Mucosa of stomach (tissue), 1 donor: ENCODE measurements around the gene SLC43A3.

Experiments
- H3K27me3 ChIP-seq: one replicate; pipeline ENCODE4 v1.7.0; 2013; ENCODE audit warnings: mild to moderate bottlenecking, low read length; ENCODE audit not compliant: control insufficient read depth, insufficient read depth
- H3K36me3 ChIP-seq: one replicate; pipeline ENCODE4 v1.7.0; 2013; ENCODE audit warnings: low read length; ENCODE audit not compliant: control insufficient read depth, insufficient read depth
- H3K4me1 ChIP-seq: one replicate; pipeline ENCODE4 v1.7.0; 2013; ENCODE audit warnings: mild to moderate bottlenecking, low read length; ENCODE audit not compliant: control insufficient read depth, insufficient read depth
- H3K4me3 ChIP-seq: one replicate; pipeline ENCODE4 v1.7.0; 2013; ENCODE audit warnings: low read length
- H3K9ac ChIP-seq: one replicate; pipeline ENCODE4 v1.7.0; 2013; ENCODE audit warnings: mild to moderate bottlenecking, low read length, moderate library complexity
- H3K9me3 ChIP-seq: one replicate; pipeline ENCODE4 v1.7.0; 2013; ENCODE audit warnings: mild to moderate bottlenecking, low read length, moderate library complexity; ENCODE audit not compliant: control insufficient read depth
- donor health status: Pancreatic carcinoma.

Gene SLC43A3

DNA sequence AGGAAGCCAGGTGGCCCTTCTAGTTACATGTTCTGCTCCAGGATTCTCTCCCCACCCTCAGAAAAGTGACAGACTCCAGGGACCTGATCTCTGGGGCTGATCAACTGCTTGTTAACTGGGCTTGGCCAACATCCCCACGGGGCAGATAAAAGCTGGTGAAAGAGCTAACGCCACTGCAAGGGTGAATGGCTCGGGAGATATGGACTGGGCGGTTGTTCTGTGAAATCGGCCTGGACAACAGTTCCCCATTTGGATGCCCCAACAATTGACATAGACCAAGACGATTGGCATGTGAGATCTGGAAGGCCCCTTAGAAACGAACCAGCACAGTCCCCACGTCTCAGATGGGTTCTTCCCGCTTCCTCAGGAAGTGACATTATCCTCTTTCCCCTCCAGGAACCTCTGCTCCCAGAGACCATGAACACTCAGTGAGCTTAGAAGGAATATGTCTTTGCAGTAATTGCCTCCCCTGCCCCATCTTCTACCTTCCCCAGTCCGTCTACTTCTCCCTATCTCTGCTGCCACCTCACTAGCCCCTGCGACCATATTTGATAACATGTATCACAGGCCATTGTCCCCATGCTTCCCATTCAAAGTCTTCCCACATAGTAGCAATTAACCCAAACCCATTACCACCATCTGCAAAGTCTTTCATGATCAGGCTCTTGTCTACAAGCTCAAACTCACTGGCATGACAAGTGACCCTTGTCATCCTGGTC is 30.9 kb downstream of the SLC43A3 start:
- Histone ChIP-seq H3K36me3 (no peaks in the 10 kb centered on the region), H3K9me3 (no peaks in the 10 kb centered on the region), H3K4me1 (no peaks in the 10 kb centered on the region), H3K4me3 (no peak overlapping the region), H3K9ac (no peak overlapping the region), H3K27me3 (no peaks in the 10 kb centered on the region)

GRCh38 chr11:57394203-57394965 is 32.5 kb downstream of the SLC43A3 start:
- Histone ChIP-seq H3K36me3 (no peaks in the 10 kb centered on the region), H3K4me1 (no peaks in the 10 kb centered on the region)

DNA sequence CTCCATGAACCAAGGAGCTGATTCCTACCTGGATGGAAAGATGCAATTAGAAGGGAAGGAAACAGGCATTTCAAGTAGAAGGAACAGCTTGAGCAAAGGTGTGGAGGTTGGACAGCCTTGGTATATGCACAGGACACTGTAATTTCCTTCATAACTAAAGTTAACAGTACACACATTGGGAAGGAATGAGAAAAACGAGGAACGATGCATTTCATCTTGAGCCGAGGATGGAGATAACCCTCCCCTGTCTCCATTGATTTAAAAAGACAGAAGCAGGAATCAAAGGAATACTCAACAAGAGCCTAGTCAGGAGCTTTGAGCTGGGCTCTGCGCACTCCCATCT is 34.2 kb downstream of the SLC43A3 start:
- Histone ChIP-seq H3K36me3 (no peaks in the 10 kb centered on the region), H3K9me3 (no peaks in the 10 kb centered on the region), H3K27me3 (no peaks in the 10 kb centered on the region), H3K4me1 (no peaks in the 10 kb centered on the region), H3K4me3 (no peak overlapping the region), H3K9ac (no peak overlapping the region)

More at GRCh38 chr11:57394203-57394965, 32.5 kb downstream of the SLC43A3 start:
- no peaks in the 10 kb centered on the region for H3K9me3 ChIP-seq
- H3K9ac ChIP-seq: no peak overlapping the region
- H3K4me3 ChIP-seq: no peak overlapping the region
- H3K27me3 ChIP-seq: no peaks in the 10 kb centered on the region

GRCh38 chr11:57392066-57392762 is 34.7 kb downstream of the SLC43A3 start:
- no peaks in the 10 kb centered on the region for H3K4me1 ChIP-seq
- H3K36me3 ChIP-seq: no peaks in the 10 kb centered on the region
- no peak overlapping the region for H3K9ac ChIP-seq
- no peaks in the 10 kb centered on the region for H3K27me3 ChIP-seq
- no peak overlapping the region for H3K4me3 ChIP-seq
- no peaks in the 10 kb centered on the region for H3K9me3 ChIP-seq

- H3K36me3 ChIP-seq: no peaks in the 10 kb centered on the region
- no peaks in the 10 kb centered on the region for H3K9me3 ChIP-seq
- no peaks in the 10 kb centered on the region for H3K27me3 ChIP-seq
- H3K9ac ChIP-seq: no peak overlapping the region
- no peak overlapping the region for H3K4me3 ChIP-seq
- no peaks in the 10 kb centered on the region for H3K4me1 ChIP-seq
Measured at GRCh38 chr11:57391539-57391938, 35.4 kb downstream of the SLC43A3 start.

- Histone ChIP-seq H3K4me3 (no peak overlapping the region), H3K4me1 (no peaks in the 10 kb centered on the region), H3K9me3 (no peaks in the 10 kb centered on the region), H3K27me3 (no peaks in the 10 kb centered on the region), H3K9ac (no peak overlapping the region), H3K36me3 (no peaks in the 10 kb centered on the region)
Measured at GRCh38 chr11:57391111-57391510, 35.8 kb downstream of the SLC43A3 start.

DNA sequence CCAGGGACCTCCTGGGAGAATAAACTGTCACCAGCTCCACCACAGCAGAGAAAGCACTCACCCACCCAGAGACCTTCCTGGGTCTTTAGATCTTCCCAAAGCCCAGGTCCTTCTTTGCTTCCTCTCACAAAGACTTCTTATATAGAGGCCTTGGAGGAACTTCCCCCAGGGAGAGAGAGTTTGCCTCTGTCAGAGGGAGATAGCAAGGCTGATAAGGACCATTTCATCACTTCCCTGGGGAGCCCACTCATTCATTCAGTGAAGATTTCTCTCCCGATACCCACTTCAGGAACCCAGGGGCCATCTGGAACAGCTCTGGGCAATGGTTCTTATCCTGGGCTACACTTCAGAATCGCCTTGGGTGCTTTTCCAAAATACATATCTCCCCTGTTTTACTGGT is 36.4 kb downstream of the SLC43A3 start, which contains the start of gene PRG2:
TSS of gene PRG2 (minus strand) at position 116 of the 400 bp plus-strand sequence. CDS start 706 bp downstream, outside the sequence.
- no peaks in the 10 kb centered on the region for H3K36me3 ChIP-seq
- H3K4me1 ChIP-seq: no peaks in the 10 kb centered on the region
- H3K27me3 ChIP-seq: no peaks in the 10 kb centered on the region
- H3K9me3 ChIP-seq: no peaks in the 10 kb centered on the region
- no peak within 1 kb of the TSS for H3K4me3 ChIP-seq
- no peak within 1 kb of the TSS for H3K9ac ChIP-seq

- Histone ChIP-seq H3K9me3 (no peaks in the 10 kb centered on the region), H3K4me1 (no peaks in the 10 kb centered on the region), H3K9ac (no peak overlapping the region), H3K36me3 (no peaks in the 10 kb centered on the region), H3K27me3 (no peaks in the 10 kb centered on the region), H3K4me3 (no peak overlapping the region)
Measured at GRCh38 chr11:57387289-57388030, 39.5 kb downstream of the SLC43A3 start.

GRCh38 chr11:57386178-57386940 is 40.6 kb downstream of the SLC43A3 start:
- H3K27me3 ChIP-seq: no peaks in the 10 kb centered on the region
- H3K9ac ChIP-seq: no peak overlapping the region
- no peaks in the 10 kb centered on the region for H3K9me3 ChIP-seq
- no peak overlapping the region for H3K4me3 ChIP-seq
- no peaks in the 10 kb centered on the region for H3K4me1 ChIP-seq
- H3K36me3 ChIP-seq: no peaks in the 10 kb centered on the region

- no peaks in the 10 kb centered on the region for H3K36me3 ChIP-seq
- H3K9ac ChIP-seq: no peak within 1 kb of the TSS
- H3K4me1 ChIP-seq: no peaks in the 10 kb centered on the region
- H3K27me3 ChIP-seq: no peaks in the 10 kb centered on the region
- H3K4me3 ChIP-seq: no peak within 1 kb of the TSS
- H3K9me3 ChIP-seq: no peaks in the 10 kb centered on the region
Measured at GRCh38 chr11:57380975-57381374, 45.9 kb downstream of the SLC43A3 start, which contains the start of gene PRG3. Gene PRG3, minus strand, starts transcription at chr11:57381150. Its CDS starts 442 bp downstream, at chr11:57380708.

- no peaks in the 10 kb centered on the region for H3K4me1 ChIP-seq
- H3K27me3 ChIP-seq: no peaks in the 10 kb centered on the region
- H3K9ac ChIP-seq: no peak overlapping the region
- no peak overlapping the region for H3K4me3 ChIP-seq
- H3K9me3 ChIP-seq: no peaks in the 10 kb centered on the region
- no peaks in the 10 kb centered on the region for H3K36me3 ChIP-seq
Measured at GRCh38 chr11:57379732-57380131, 47.2 kb downstream of the SLC43A3 start.
